Panc1 (cell line): ENCODE measurements around the gene CXorf49.

Experiments
- POLR2AphosphoS5 ChIP-seq: IDR thresholded peaks from 2 replicates; pipeline ENCODE4 v1.6.1; 2012; ENCODE audit warnings: mild to moderate bottlenecking, low read depth, low read length, moderate library complexity
- SIN3A ChIP-seq: IDR thresholded peaks from 2 replicates; pipeline ENCODE4 v1.6.1; 2012; ENCODE audit warnings: low read depth, mild to moderate bottlenecking, low read length, moderate library complexity, borderline replicate concordance; ENCODE audit not compliant: insufficient read depth
- TF ChIP-seq, protein P1 (sequence below): fragments of 450-650 bp; IDR thresholded peaks from 2 replicates; pipeline ENCODE4 v1.5.1; 2017; ENCODE audit warnings: mild to moderate bottlenecking
- TF ChIP-seq, protein P2 (sequence below), 2 experiments: IDR thresholded peaks; 2 replicates each; pipeline ENCODE4 v1.6.1; 2011 to 2012; ENCODE audit warnings: low read depth in 2 of 2, control low read depth in 1 of 2, low read length in 1 of 2, mild to moderate bottlenecking in 1 of 2, moderate library complexity in 1 of 2; ENCODE audit not compliant: insufficient read depth in 1 of 2

DNA sequence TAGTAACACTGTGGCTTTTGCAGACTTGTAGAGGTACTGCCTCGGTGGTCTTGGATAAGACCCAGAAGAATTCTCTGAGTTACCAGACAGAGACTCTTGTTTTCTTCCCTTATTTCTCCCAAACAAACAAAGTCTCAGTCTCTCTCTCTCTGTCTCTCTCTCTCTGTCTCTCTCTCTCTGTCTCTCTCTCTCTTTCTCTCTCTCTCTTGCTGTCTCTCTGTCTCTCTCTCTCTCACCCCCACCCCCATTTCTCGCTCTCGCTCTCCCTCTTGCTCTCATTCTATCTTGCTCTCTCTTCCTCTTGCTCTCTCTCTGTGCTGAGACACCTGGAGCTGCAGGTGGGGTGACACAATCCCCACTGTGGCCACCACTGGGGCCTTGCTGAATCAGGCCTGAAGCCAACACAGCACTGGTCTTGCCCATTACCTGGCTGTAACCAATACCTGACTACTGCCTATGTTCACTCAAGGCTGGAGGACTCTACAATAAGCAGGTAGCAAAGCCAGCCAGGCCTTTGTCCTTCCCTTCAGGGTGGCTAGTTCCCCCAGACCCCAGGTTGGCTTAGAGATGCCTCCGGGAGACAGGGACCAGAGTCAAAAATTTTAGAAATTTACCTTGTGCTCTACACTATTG lies 38.4 kb downstream of the CXorf49 start:
- TF ChIP-seq, protein P1, sequence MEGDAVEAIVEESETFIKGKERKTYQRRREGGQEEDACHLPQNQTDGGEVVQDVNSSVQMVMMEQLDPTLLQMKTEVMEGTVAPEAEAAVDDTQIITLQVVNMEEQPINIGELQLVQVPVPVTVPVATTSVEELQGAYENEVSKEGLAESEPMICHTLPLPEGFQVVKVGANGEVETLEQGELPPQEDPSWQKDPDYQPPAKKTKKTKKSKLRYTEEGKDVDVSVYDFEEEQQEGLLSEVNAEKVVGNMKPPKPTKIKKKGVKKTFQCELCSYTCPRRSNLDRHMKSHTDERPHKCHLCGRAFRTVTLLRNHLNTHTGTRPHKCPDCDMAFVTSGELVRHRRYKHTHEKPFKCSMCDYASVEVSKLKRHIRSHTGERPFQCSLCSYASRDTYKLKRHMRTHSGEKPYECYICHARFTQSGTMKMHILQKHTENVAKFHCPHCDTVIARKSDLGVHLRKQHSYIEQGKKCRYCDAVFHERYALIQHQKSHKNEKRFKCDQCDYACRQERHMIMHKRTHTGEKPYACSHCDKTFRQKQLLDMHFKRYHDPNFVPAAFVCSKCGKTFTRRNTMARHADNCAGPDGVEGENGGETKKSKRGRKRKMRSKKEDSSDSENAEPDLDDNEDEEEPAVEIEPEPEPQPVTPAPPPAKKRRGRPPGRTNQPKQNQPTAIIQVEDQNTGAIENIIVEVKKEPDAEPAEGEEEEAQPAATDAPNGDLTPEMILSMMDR, result no peak
- TF ChIP-seq, protein P2, sequence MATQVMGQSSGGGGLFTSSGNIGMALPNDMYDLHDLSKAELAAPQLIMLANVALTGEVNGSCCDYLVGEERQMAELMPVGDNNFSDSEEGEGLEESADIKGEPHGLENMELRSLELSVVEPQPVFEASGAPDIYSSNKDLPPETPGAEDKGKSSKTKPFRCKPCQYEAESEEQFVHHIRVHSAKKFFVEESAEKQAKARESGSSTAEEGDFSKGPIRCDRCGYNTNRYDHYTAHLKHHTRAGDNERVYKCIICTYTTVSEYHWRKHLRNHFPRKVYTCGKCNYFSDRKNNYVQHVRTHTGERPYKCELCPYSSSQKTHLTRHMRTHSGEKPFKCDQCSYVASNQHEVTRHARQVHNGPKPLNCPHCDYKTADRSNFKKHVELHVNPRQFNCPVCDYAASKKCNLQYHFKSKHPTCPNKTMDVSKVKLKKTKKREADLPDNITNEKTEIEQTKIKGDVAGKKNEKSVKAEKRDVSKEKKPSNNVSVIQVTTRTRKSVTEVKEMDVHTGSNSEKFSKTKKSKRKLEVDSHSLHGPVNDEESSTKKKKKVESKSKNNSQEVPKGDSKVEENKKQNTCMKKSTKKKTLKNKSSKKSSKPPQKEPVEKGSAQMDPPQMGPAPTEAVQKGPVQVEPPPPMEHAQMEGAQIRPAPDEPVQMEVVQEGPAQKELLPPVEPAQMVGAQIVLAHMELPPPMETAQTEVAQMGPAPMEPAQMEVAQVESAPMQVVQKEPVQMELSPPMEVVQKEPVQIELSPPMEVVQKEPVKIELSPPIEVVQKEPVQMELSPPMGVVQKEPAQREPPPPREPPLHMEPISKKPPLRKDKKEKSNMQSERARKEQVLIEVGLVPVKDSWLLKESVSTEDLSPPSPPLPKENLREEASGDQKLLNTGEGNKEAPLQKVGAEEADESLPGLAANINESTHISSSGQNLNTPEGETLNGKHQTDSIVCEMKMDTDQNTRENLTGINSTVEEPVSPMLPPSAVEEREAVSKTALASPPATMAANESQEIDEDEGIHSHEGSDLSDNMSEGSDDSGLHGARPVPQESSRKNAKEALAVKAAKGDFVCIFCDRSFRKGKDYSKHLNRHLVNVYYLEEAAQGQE (IDR thresholded peaks at IDR 0.05; ENCODE audit: insufficient read depth in 1 of 2, low read depth in 2 of 2, low read length in 1 of 2), result no peak
- TF ChIP-seq POLR2AphosphoS5 (no peak), SIN3A (no peak)
